Esophagus (tissue), 2 donors: Measurements from ENCODE around the gene MTHFD2L. TPM values are rescaled to one million over a fixed set of nuclear protein-coding genes. Genes with fewer than 3 reads are reported as not detected.
"Not testable (repeated sequence)": the region's sequence is repeated elsewhere in the genome, so short reads cannot be mapped to it uniquely, and the experiment has no call there.

Experiments
- H3K27ac ChIP-seq, 2 donors: one replicate each; pipeline ENCODE4 v1.5.1; 2013; ENCODE audit warnings: low read depth in 2 of 2, mild to moderate bottlenecking in 2 of 2, inconsistent platforms in 1 of 2, low read length in 1 of 2, moderate library complexity in 1 of 2
- H3K27me3 ChIP-seq, 2 donors: one replicate each; pipeline ENCODE4 v1.6.1; 2013; ENCODE audit warnings: low read length in 2 of 2, control low read depth in 1 of 2, mild to moderate bottlenecking in 1 of 2; ENCODE audit not compliant: insufficient read depth in 2 of 2, control insufficient read depth in 1 of 2
- H3K36me3 ChIP-seq, 2 donors: one replicate each; pipeline ENCODE4 v1.6.1; 2013; ENCODE audit warnings: low read length in 1 of 2; ENCODE audit not compliant: control insufficient read depth in 2 of 2, insufficient read depth in 2 of 2
- H3K4me1 ChIP-seq, 2 donors: one replicate each; pipeline ENCODE4 v1.6.1; 2013; ENCODE audit warnings: low read length in 1 of 2; ENCODE audit not compliant: control insufficient read depth in 2 of 2, insufficient read depth in 2 of 2
- H3K4me3 ChIP-seq, 2 donors: one replicate each; pipeline ENCODE4 v1.5.1; 2013; ENCODE audit warnings: low read length in 2 of 2, mild to moderate bottlenecking in 2 of 2, low read depth in 1 of 2, moderate library complexity in 1 of 2
- H3K9me3 ChIP-seq, 2 donors: one replicate each; pipeline ENCODE4 v1.6.1; 2013; ENCODE audit warnings: mild to moderate bottlenecking in 2 of 2, low read depth in 1 of 2, low read length in 1 of 2, moderate library complexity in 1 of 2; ENCODE audit not compliant: control insufficient read depth in 2 of 2, insufficient read depth in 1 of 2
- WGBS, 2 donors: extraction: QIAGEN DNeasy Blood & Tissue Kit; methylation state at CpG; one replicate each; pipeline ENCODE4 v1.1.7; 2013; 5-methylcytosine and 5-hydroxymethylcytosine counted together
- polyA plus RNA-seq, 2 donors: library from polyadenylated mRNA; stranded (reverse); fragments of 200-250 nt; gene quantifications; one replicate each; pipeline ENCODE4 v1.2.3, GENCODE V29; 2013
- donor health status: healthy with polysubstance abuse.
- donor health status: Bipolar disorder and iron deficiency.

Gene MTHFD2L
- polyA plus RNA-seq, 2 donors = 5.9 to 6.2 TPM

DNA sequence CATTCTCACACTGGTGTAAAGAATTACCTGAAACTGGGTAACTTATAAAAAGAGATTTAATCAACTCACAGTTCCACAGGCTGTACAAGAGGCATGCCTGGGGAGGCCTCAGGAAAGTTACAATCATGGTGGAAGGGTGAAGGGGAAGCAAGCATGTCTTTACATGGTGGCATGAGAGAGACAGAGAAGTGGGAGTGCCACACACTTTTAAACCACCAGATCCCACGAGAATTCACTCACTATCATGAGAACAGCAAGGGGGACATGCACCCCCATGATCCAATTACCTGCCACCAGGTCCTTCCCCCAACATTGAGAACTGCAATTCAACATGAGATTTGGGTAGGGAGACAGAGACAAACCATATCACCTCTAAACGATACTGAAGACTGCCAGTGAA lies 173.3 kb downstream of the MTHFD2L start:
- Histone ChIP-seq H3K4me3 (no peak overlapping the region), H3K27ac (no peak overlapping the region), H3K27me3 (no peaks in the 10 kb centered on the region), H3K4me1 (no peaks in the 10 kb centered on the region), H3K9me3 (no peaks in the 10 kb centered on the region), H3K36me3 (no peaks in the 10 kb centered on the region)
- 75 to 76% methylated on average over 2 of the region's 2 CpGs for WGBS, 2 donors

DNA sequence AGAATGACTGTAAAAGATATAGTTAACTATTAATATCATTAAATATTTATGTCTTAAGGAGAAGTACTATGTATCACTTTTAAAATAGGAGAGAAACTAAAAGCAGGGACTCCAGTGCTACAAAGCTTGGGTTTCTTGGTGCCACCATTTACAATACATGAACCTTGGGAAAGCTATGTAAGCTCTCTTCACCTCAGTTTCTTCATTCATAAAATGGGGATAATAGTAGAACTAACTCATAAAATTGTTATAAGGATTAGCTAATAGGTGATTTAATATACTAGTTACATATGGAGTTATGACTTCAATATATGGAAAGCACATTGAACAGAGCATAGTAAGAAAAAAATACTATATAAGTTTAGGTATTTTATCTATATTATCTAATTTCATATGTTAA lies 174.0 kb downstream of the MTHFD2L start:
- H3K27me3 ChIP-seq = no peaks in the 10 kb centered on the region
- H3K4me3 ChIP-seq = no peak overlapping the region
- H3K9me3 ChIP-seq = no peaks in the 10 kb centered on the region
- no peaks in the 10 kb centered on the region for H3K4me1 ChIP-seq
- no peaks in the 10 kb centered on the region for H3K36me3 ChIP-seq
- H3K27ac ChIP-seq = no peak overlapping the region

DNA sequence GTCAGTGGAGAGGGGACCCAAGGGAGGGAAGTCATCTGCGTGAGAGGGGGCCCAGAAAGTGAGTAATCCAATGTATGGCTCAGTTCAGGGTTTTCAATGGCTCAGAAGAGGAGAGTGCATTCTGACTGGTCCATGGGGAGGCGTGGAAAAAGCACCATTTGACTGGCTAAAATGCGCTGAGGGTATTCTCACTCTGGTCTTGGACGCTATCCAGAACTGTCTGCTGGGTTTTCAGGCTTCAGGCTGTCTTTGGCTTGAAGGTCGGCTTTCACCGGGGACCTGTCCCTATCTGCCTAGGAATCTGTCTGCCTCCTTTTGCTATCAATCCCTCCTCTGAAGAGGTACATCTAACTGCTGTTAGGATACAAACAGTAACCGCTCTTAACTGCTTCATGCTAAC lies 176.7 kb downstream of the MTHFD2L start:
- no peak overlapping the region for H3K4me3 ChIP-seq
- no peaks in the 10 kb centered on the region for H3K36me3 ChIP-seq
- H3K4me1 ChIP-seq = no peaks in the 10 kb centered on the region
- 88 to 93% methylated on average over 7 of the region's 7 CpGs for WGBS, 2 donors
- no peaks in the 10 kb centered on the region for H3K27me3 ChIP-seq
- no peaks in the 10 kb centered on the region for H3K9me3 ChIP-seq
- H3K27ac ChIP-seq = no peak overlapping the region

DNA sequence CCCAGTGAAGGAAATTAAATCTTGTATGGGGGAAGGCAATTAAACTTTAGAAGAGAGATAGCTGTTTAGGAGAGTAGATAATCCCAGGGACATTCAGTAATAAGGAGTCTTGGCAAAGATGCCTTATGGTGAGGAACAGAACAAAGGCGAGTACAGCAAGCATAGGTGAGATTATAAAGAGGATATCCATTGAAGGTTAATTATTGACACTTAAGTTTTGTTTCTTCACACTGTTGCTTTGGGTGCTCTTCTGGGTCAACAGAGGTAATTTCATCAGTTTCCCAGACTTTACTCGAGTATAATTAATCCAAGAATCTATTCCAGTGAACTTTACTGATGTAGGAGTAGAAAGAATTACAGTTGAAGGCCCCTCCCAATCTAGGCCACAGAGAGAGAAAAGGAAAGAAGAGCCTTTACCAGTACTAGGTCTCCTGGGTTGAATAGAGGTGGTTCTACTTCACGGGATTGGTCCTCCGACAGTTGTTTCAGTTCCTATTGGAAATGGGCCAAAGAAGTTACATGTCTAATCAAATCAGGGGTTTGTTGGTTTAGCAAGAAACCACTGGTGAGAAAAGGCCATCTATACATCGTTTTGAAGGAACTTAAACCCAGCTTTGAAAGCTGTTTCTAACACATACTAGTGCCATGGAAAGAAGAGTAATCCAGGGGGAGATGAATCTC lies 177.6 kb downstream of the MTHFD2L start:
- H3K27me3 ChIP-seq = no peaks in the 10 kb centered on the region
- WGBS, 2 donors = 68 to 73% methylated on average over 5 of the region's 5 CpGs

DNA sequence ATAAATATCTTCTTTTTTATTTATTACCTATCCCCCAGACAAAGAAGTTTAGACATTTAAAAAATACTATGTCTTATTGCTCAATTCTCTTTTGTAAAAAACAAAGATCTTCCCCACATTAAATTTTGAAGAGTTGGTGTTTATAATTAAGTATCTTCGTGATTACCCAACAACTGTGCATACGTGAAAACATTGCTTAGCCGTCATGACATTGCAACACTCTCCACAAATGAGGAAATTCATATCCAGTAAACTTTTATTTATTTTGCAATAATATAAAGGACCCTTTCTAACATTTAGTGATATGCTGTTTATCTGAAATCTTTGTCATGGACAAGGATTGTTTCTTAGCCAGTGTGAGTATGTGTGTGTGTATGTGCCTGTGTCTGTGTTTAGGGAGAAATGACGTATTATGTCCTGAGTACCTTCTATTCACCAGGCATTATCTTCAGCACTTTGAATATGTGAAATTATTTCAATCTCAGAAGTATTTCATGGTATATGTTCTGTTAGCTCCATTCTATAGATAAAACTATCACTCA lies 180.9 kb downstream of the MTHFD2L start:
- Histone ChIP-seq H3K9me3 (peaks cover 0 to 3% of the 10 kb centered on the region in 2 donors), H3K4me3 (no peak overlapping the region), H3K27me3 (no peaks in the 10 kb centered on the region), H3K36me3 (no peaks in the 10 kb centered on the region), H3K27ac (no peak overlapping the region), H3K4me1 (no peaks in the 10 kb centered on the region)
- 81% methylated on average over 4 of the region's 4 CpGs for WGBS, 2 donors

More for the DNA sequence above, 177.6 kb downstream of the MTHFD2L start:
- Histone ChIP-seq H3K4me1 (no peaks in the 10 kb centered on the region), H3K27ac (no peak overlapping the region), H3K4me3 (no peak overlapping the region), H3K9me3 (no peaks in the 10 kb centered on the region), H3K36me3 (no peaks in the 10 kb centered on the region)

DNA sequence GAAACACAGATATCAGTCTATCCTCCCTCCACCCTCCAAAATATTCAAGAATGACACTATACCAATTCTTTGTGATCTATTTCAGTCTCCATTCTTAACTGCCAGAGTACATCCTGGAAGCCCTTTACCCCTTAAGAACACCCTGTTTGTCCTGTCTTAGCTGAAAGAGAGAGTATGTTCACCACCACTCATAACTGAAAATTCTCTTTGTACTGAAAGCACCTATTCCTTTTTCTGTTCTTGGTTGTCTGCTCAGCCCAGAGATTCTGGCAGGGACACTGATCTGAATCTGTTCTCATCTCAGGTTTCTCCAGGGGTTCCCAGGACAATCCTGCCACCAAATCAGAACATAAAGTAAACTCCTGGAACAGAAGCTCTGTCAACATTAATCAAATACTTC lies 181.6 kb downstream of the MTHFD2L start:
- Histone ChIP-seq H3K27me3 (no peaks in the 10 kb centered on the region), H3K4me1 (no peaks in the 10 kb centered on the region), H3K36me3 (no peaks in the 10 kb centered on the region), H3K9me3 (peaks cover 3 to 8% of the 10 kb centered on the region in 2 donors), H3K4me3 (no peak overlapping the region), H3K27ac (no peak overlapping the region)

DNA sequence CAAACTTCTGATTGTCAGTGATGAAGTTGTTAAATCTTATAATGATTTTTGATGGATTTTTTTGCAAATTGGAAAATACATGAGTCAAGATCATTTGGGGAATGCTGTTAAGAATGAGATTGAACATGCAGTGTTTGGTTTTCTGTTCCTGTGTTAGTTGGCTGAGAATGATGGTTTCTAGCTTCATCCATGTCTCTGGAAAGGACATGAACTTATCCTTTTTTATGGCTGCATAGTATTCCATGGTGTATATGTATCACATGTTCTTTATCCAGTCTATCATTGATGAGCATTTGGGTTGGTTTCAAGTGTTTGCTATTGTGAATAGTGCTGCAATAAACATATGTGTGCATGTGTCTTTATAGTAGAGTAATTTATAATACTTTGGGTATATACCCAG lies 182.5 kb downstream of the MTHFD2L start:
- not testable (repeated sequence) for H3K36me3 ChIP-seq, H3K27ac ChIP-seq, H3K9me3 ChIP-seq, H3K4me1 ChIP-seq, H3K27me3 ChIP-seq, H3K4me3 ChIP-seq

DNA sequence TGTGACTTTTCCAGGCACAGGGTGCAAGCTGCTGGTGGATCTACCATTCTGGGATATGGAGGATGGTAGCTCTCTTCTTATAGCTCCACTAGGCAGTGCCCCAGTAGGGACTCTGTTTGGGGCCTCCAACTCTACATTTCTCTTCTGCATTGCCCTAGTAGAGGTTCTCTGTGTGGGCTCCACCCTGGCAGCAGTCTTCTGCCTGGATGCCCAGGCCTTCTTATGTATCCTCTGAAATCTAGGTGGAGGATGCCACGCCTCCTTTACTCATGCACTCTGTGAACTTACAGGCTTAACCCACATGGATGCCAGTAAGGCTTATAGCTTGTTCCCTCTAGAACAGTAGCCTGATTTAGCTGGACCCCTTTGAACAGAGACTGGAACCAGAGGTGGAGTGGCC lies 186.1 kb downstream of the MTHFD2L start:
- WGBS, 2 donors = 44 to 68% methylated on average over 1 of the region's 1 CpG
- Histone ChIP-seq H3K27me3 (no peaks in the 10 kb centered on the region), H3K27ac (no peak overlapping the region), H3K4me3 (no peak overlapping the region), H3K9me3 (peaks cover 3 to 8% of the 10 kb centered on the region in 2 donors), H3K36me3 (no peaks in the 10 kb centered on the region), H3K4me1 (no peaks in the 10 kb centered on the region)

Other genes with a start within 250 kb of the MTHFD2L start
- gene PF4, start 176.1 kb upstream of the MTHFD2L start, polyA plus RNA-seq = not detected
- gene PPBP, start 169.9 kb upstream of the MTHFD2L start, polyA plus RNA-seq = under 1 TPM in 1 of 2 donors, not detected in 1; 0.14 TPM
- under 1 TPM; 0.01 to 0.14 TPM for gene CXCL5, start 159.4 kb upstream of the MTHFD2L start, polyA plus RNA-seq
- 1 to 10 TPM in 1 of 2 donors, under 1 TPM in 1; 0.47 to 4.6 TPM for gene CXCL3, start 119.4 kb upstream of the MTHFD2L start, polyA plus RNA-seq
- 10 to 100 TPM in 1 of 2 donors, 1 to 10 TPM in 1; 2.5 to 17.1 TPM for gene CXCL2, start 58.9 kb upstream of the MTHFD2L start, polyA plus RNA-seq
- gene EPGN, start 150.4 kb downstream of the MTHFD2L start, polyA plus RNA-seq = 10 to 100 TPM; 12.8 to 63.1 TPM
- 1 to 10 TPM; 4.9 to 5.9 TPM for gene EREG, start 207.0 kb downstream of the MTHFD2L start, polyA plus RNA-seq